ENCODE data around the gene SRP68.

GRCh38 chr17:76004750-76005262 lies 67.5 kb downstream of the SRP68 start:
- no peak for TF ChIP-seq POLR2A (IDR thresholded peaks at IDR 0.05)
- no peak for TF ChIP-seq CTCF (IDR thresholded peaks at IDR 0.05)

Data from body of pancreas (tissue), 4 donors.